Stimulated activated CD8-positive, alpha-beta memory T cell treated with anti-CD3 and anti-CD28 coated beads, Interleukin-7, amount 100 ng/mL, for 24 hours (primary cell): Measurements from ENCODE around the gene KIF13A.
"Not testable (repeated sequence)": the region's sequence is repeated elsewhere in the genome, so short reads cannot be mapped to it uniquely, and the experiment has no call there.

Experiments
- DNase-seq: peaks from one replicate; pipeline ENCODE4 v3.0.0-alpha.2; 2020; ENCODE audit warnings: low read depth

Gene KIF13A

DNA sequence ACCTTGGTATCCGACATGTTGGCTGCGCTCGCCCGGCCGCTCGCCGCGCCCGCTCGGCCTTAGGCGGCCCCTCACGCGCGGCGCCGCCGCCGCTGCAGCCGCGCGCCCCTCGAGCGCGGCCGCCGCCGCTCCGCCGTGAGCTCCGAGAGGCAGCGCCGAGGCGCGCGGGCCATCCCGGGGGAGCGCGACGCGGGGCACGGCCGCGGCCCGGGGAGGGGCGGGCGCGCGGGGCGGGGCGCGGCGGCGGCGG is at the start of gene KIF13A:
TSS of gene KIF13A (minus strand) at position 189 of the 250 bp plus-strand sequence. CDS start at position 17, 172 bp downstream.
- DNase-seq, result no peak

DNA sequence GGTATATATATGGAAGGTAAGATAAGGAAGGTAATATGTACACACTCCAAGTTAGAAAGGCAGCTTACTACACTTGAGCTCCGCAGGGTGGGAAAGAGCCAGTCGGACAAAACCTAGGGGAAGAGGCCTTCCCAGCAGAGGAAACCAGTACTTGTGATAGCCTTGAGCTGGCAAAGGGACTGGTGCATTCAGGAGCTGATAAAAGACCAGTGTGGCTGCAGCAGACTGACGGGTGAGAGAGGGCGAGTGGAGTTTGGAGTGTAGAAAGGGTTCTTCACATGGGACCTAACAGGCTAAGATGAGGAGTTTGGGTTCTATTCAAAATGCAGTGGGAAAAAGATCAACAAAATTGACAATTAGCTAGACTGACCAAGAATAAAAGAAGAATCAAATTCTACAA is 49.3 kb upstream of the KIF13A start:
- no peak for DNase-seq

DNA sequence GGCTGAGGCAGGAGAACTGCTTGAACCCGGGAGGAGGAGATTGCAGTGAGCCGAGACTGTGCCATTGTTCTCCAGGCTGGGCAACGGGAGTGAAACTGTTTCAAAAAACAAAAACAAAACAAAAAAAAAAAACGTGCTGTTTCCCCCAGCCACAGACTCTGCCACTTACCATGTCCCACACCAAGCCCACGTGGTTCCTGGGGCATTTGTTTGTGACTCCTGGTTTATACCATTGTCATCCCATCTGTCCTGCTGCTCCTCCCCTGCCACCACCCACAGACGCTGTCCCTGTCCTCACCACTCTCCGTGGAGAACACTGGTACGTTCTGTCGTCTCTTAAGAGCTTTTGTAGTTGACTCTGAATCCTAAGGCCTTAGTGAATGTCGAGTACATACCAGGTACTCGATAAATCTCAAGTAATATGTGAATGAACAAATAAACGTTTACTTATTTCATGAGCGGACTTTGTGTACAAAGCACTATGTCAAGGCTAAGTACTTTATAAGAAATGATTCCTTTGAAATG is 48.0 kb upstream of the KIF13A start:
- DNase-seq, result no peak

DNA sequence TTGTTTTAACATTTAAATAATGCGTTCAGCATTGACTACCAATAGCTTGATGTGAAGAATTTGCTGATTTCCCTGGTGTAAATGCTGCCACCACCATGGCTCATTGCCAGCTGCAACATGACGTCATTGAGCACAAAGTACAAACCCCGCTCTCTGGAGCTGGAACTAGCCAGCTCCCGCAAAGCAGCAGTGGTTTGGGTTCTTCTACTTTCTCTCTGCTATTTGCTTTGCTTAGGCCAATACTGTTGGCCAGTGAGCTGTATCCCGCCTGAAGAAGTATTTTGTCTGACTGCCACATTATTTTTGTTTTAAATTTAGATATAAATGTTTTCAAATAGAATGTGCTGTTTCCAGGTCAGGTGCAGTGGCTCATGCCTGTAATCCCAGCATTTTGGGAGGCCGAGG is 47.4 kb upstream of the KIF13A start:
- no peak for DNase-seq

GRCh38 chr6:18031680-18032256 is 44.3 kb upstream of the KIF13A start:
- DNase-seq, result no peak

DNA sequence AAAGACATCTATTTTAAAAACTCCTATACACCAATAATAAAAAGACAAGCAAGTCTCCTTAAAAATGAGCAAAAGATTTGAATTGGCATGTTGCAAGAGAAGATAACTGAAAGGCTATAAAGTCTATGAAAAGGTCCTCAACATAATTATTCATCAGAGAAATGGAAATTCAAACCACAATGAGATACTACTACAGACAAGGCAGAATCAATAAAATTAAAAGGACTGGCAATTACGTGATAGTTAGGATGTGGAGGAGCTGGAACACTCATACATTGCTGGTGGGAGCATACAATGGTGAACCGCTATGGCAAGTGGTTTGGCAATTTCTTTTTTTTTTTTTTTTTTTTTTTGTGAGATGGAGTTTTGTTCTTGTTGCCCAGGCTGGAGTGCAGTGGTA is 43.8 kb upstream of the KIF13A start:
- no peak for DNase-seq

GRCh38 chr6:18028332-18028731 is 40.9 kb upstream of the KIF13A start:
- no peak for DNase-seq

DNA sequence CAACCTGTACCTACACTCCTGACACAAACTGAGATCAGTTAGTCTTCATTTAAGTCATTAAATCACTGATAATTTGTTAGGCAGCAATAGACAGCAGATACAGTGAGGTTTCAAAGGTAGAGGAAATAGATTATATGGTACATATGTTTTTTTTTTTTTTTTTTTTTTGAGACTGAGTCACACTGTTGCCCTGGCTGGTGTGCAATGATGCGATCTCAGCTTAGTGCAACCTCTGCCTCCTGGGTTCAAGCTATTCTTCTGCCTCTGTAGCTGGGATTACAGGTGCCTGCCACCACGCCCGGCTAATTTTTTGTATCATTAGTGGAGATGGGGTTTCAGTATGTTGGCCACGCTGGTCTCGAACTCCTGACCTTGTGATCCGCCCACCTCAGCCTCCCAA is 38.2 kb upstream of the KIF13A start:
- DNase-seq, result no peak

- no peak for DNase-seq
These were observed 37.4 kb upstream of the KIF13A start for GRCh38 chr6:18024876-18025275.

GRCh38 chr6:18023891-18024290 is 36.5 kb upstream of the KIF13A start:
- DNase-seq, result no peak

- DNase-seq, result no peak
These were observed 35.2 kb upstream of the KIF13A start for GRCh38 chr6:18022398-18023231.

- no peak for DNase-seq
These were observed 33.9 kb upstream of the KIF13A start for GRCh38 chr6:18021166-18021850.

DNA sequence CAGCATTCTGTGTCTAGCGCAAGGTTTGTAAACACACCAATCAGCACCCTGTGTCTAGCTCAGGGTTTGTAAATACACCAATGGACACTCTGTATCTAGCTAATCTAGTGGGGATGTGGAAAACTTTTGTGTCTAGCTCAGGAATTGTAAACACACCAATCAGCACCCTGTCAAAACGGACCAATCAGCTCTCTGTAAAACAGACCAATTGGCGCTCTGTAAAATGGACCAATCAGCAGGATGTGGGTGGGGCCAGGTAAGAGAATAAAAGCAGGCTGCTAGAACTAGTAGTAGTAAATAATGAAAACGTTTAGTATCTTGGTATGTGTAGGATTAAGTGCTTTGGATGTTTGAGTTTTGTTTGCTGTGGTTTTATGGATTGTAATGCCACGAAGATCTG is 33.1 kb upstream of the KIF13A start:
- not testable (repeated sequence) for DNase-seq

DNA sequence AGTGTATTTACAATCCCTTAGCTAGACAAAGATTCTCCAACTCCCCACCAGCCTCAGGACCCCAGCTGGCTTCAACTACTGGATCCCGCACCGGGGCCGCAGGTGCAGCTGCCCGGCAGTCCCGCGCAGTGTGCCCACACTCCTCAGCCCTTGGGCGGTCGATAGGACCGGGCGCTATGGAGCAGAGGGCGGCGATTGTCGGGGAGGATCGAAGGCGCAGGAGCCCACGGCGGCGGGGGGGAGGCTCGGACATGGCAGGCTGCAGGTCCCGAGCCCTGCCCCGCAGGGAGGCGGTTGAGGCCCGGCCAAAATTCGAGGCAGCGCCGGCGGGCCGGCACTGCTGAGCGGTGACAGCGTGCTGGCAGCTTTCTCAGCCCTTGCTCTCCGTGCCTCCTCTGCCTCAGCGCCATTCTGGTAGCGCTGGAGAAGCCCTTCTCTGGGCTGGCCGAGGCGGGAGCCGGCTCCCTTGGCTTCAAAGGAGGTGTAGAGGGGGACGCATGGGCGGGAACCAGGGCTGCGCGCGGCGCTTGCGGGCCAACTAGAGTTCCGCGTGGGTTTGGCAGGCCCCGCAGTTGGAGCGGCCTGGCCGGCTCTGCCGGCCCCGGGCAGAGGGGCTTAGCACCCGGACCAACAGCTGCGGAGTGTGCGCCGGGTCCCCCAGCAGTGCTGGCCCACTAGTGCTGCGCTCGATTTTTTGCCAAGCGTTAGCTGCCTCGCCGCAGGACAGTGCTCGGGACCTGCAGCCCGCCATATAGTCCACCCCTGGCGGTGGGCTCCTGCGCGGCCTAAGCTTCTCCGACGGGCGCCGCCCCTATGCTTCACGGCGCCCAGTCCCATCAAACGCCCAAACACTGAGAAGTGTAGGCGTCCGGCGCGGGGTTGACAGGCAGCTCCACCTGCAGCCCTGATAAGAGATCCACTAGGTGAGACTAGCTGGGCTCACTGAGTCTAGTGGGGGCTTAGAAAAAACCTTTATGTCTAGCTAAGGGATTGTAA is 32.4 kb upstream of the KIF13A start:
- DNase-seq, result no peak

DNA sequence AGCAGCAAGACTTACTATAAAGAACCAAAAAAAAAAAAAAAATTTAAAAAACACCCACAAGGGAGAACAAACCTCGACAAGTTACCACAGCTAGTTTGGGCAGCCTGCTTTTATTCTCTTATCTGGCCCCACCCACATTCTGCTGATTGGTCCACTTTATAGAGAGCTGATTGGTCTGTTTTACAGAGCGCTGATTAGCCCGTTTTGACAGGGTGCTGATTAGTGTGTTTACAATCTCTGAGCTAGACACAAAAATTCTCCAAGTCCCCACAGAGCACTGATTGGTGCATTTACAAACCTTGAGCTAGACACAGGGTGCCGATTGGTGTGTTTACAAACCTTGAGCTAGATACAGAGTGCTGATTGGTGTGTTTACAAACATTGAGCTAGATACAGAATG is 31.7 kb upstream of the KIF13A start:
- DNase-seq, result not testable (repeated sequence)

DNA sequence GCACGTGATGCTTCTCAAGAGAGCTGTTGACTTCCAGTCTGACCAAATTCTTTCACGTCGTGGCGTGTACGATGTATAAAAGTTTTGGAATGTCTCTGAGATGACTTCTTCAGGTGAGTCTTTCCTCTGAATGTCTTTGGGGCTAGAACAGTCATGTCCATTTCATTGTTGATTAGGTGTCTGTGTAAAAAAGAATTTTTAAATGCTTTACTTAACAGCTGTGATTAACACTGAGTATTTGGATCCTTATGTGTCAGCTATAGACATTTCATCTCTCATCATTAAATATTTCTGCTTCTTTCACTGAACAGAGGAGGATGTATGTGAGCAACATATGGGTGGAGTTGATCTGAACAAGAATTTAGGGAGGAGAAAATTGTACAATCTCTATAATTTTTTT is 29.3 kb upstream of the KIF13A start:
- no peak for DNase-seq

- no peak for DNase-seq
These were observed 28.7 kb upstream of the KIF13A start for GRCh38 chr6:18016133-18016532.

GRCh38 chr6:18011287-18011686 is 23.9 kb upstream of the KIF13A start:
- DNase-seq, result no peak

DNA sequence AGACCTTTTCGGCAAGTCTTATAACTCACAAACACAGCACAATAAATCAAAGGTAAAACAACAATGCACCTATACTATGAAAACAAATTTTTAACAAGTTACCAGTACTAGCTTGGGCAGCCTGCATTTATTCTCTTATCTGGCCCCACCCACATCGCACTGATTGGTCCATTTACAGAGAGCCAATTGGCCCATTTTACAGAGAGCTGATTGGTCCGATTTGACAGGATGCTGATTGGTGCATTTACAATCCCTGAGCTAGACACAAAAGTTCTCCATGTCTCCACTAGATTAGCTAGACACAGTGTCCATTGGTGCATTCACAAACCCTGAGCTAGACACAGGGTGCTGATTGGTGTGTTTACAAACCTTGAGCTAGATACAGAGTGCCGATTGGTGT is 23.1 kb upstream of the KIF13A start:
- not testable (repeated sequence) for DNase-seq

DNA sequence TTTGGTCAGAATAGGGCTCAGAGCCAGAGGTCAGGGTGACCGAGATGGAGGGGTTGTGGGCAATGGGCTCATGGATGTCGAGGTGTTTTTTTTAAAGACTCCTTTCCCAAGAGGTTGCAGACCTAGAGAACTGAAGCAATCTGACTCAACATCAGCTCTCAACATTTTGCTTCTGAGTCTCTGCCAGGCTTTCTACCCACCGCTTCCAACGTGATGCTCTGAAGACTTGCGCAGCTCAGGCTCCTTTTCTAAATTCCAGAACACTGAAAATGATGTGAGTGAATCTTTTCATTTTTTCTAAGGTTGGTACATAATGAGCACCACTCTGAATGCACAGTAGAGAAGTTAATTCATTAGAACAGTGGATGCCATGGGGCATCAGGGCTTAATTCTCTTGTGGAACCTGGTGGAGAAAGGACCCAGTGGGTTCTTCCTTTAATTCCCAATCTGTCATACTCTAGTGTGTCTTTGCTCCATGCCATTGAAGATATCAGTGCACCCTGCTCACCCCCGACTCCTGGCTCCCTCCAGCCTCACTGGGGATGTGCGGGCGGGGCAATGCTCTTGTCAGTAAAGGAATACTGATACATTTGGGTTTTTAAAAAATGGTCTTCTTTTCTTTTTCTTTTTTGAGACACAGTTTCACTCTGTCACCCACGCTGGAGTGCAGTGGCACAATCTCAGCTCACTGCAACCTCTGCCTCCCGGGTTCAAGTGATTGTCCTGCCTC is 17.0 kb upstream of the KIF13A start:
- no peak for DNase-seq

- DNase-seq, result no peak
These were observed 12.0 kb upstream of the KIF13A start for GRCh38 chr6:17999425-17999824.
